GM12872 (cell line): ENCODE results near the gene COBL.
A peak's percentile ranks its signal among the peaks of the same experiment; 100 is the strongest.

Experiments used
- CTCF ChIP-seq: IDR thresholded peaks from 3 replicates; pipeline ENCODE4 v1.5.1; 2011; ENCODE audit warnings: low read depth, mild to moderate bottlenecking, low read length, moderate library complexity; ENCODE audit not compliant: insufficient read depth

COBL gene

GRCh38 chr7:51316666-51317581, at the start of gene COBL:
Gene COBL (minus strand): TSS chr7:51316809. CDS start chr7:51316633, 176 bp downstream.
- TF ChIP-seq CTCF: no peak

- TF ChIP-seq CTCF: no peak
Measured at GRCh38 chr7:51366172-51366728, 49.6 kb upstream of the COBL start.

- TF ChIP-seq CTCF: no peak
Measured at GRCh38 chr7:51357821-51358220, 41.2 kb upstream of the COBL start.

- no peak for TF ChIP-seq CTCF
Measured at GRCh38 chr7:51356849-51357516, 40.4 kb upstream of the COBL start.

GRCh38 chr7:51354897-51355296, 38.3 kb upstream of the COBL start:
- TF ChIP-seq CTCF: peak; percentile 29; the same call in 1 of the 3 replicates

- no peak for TF ChIP-seq CTCF
Measured at GRCh38 chr7:51354434-51354833, 37.8 kb upstream of the COBL start.
